H4 (cell line): ENCODE results near the gene MECP2. TPM values are rescaled to one million over a fixed set of nuclear protein-coding genes. Genes with fewer than 3 reads are reported as not detected.
A peak's percentile ranks its signal among the peaks of the same experiment; 100 is the strongest.
"Not testable (repeated sequence)": the region's sequence is repeated elsewhere in the genome, so short reads cannot be mapped to it uniquely, and the experiment has no call there.

Source experiments
- DNase-seq: peaks from one replicate; pipeline ENCODE4 v3.0.0-alpha.2; 2015; ENCODE audit warnings: low spot score
- total RNA-seq: library from RNA; depleted of rRNA; stranded (reverse); fragments of >200 nt; shearing (Covaris generic); gene quantifications from 2 replicates; pipeline ENCODE4 v1.2.3, GENCODE V29; 2014

The MECP2 gene
- total RNA-seq, 1 experiment from 2014 or later = 28.3 TPM

GRCh38 chrX:153993978-153994377 is 103.5 kb downstream of the MECP2 start:
- DNase-seq = no peak

GRCh38 chrX:153993079-153993478 is 104.4 kb downstream of the MECP2 start:
- no peak for DNase-seq

GRCh38 chrX:153992180-153992579 is 105.3 kb downstream of the MECP2 start:
- no peak for DNase-seq

- DNase-seq = no peak
Observed at GRCh38 chrX:153991013-153991580, 106.4 kb downstream of the MECP2 start.

- no peak for DNase-seq
Observed at GRCh38 chrX:153989973-153990655, 107.4 kb downstream of the MECP2 start.

GRCh38 chrX:153988493-153988892 is 109.0 kb downstream of the MECP2 start:
- DNase-seq = no peak

- DNase-seq = no peak
Observed at GRCh38 chrX:153984351-153985178, 113.0 kb downstream of the MECP2 start.

- DNase-seq = no peak
Observed at GRCh38 chrX:153983321-153983801, 114.2 kb downstream of the MECP2 start.

- no peak for DNase-seq
Observed at GRCh38 chrX:153981771-153982533, 115.6 kb downstream of the MECP2 start.

- no peak for DNase-seq
Observed at GRCh38 chrX:153981231-153981630, 116.3 kb downstream of the MECP2 start.

GRCh38 chrX:153980394-153980793 is 117.1 kb downstream of the MECP2 start:
- DNase-seq = not testable (repeated sequence)

GRCh38 chrX:153974726-153975286 is 122.7 kb downstream of the MECP2 start:
- DNase-seq = no peak

GRCh38 chrX:153974003-153974725 is 123.4 kb downstream of the MECP2 start:
- no peak for DNase-seq

- DNase-seq = no peak
Observed at GRCh38 chrX:153973127-153974002, 124.2 kb downstream of the MECP2 start.

- DNase-seq = peak; percentile 90
Observed at GRCh38 chrX:153972368-153973126, 125.0 kb downstream of the MECP2 start, which contains the start of gene TMEM187. TSS of gene TMEM187 (plus strand) at chrX:153972754. CDS start at chrX:153982063, 9,309 bp downstream.
